IMR-90 (cell line): ENCODE results near the gene FBXO22. TPM values are rescaled to one million over a fixed set of nuclear protein-coding genes. Genes with fewer than 3 reads are reported as not detected.

Experiments used
- ATAC-seq: fragments of 200-7000 bp; cut with Tn5 transposase; 2 replicates; pipeline ENCODE4 v1.9.1; 2020; ENCODE audit warnings: low read depth, mild to moderate bottlenecking, moderate library complexity
- BruUV-seq: library from RNA; stranded (reverse); fragments of 400-500 nt; replicated peaks from 2 replicates; lab custom pipeline; 2021; lab: Mats Ljungman, UMichigan
- CTCF ChIA-PET: fragments of 300-600 bp; formaldehyde crosslinking; extraction: SDS; loops from one replicate; lab custom pipeline; 2021; ENCODE audit warnings: antibody characterized with exemption; lab: Yijun Ruan, JAX
- POLR2A ChIA-PET: fragments of 300-600 bp; sonication (Branson Sonifier 250); formaldehyde crosslinking; loops from one replicate; lab custom pipeline; 2022; ENCODE audit warnings: antibody characterized with exemption; ENCODE audit not compliant: unreplicated experiment; lab: Charles Lee
- DNase-seq: peaks from one replicate; pipeline ENCODE4 v3.0.0; 2013
- H2AFZ ChIP-seq: replicated peaks from 2 replicates; pipeline ENCODE3; 2013; ENCODE audit warnings: low read length, mild to moderate bottlenecking; ENCODE audit not compliant: poor library complexity
- H2AK5ac ChIP-seq: 2 replicates; pipeline ENCODE4 v1.6.1; 2013; ENCODE audit warnings: low read depth, low read length, inconsistent platforms
- H2AK9ac ChIP-seq: replicated peaks from 2 replicates; pipeline ENCODE3; 2013; ENCODE audit warnings: mild to moderate bottlenecking, low read depth, low read length, moderate library complexity; ENCODE audit not compliant: poor library complexity
- H2BK120ac ChIP-seq: 2 replicates; pipeline ENCODE4 v1.6.1; 2013; ENCODE audit warnings: low read depth, low read length, inconsistent platforms
- H2BK15ac ChIP-seq: 3 replicates; pipeline ENCODE4 v1.6.1; 2013; ENCODE audit warnings: low read depth, low read length, inconsistent platforms
- H2BK20ac ChIP-seq: 2 replicates; pipeline ENCODE4 v1.6.1; 2013; ENCODE audit warnings: low read depth, mild to moderate bottlenecking, inconsistent platforms, low read length, moderate library complexity
- H2BK5ac ChIP-seq: 2 replicates; pipeline ENCODE4 v1.6.1; 2013; ENCODE audit warnings: mild to moderate bottlenecking, low read depth, low read length, inconsistent platforms; ENCODE audit not compliant: poor library complexity, severe bottlenecking
- H3K14ac ChIP-seq: replicated peaks from 2 replicates; pipeline ENCODE4 v1.6.1; 2013; ENCODE audit warnings: low read depth, low read length, inconsistent platforms
- H3K18ac ChIP-seq: 2 replicates; pipeline ENCODE4 v1.6.1; 2013; ENCODE audit warnings: low read depth, low read length, control low read depth
- H3K23ac ChIP-seq: 2 replicates; pipeline ENCODE4 v1.6.1; 2013; ENCODE audit warnings: low read depth, low read length, inconsistent platforms
- H3K27ac ChIP-seq: 2 replicates; pipeline ENCODE4 v1.5.1; 2013; ENCODE audit warnings: mild to moderate bottlenecking, control low read depth, low read length; ENCODE audit not compliant: insufficient read depth
- H3K27me3 ChIP-seq: 2 replicates; pipeline ENCODE4 v1.6.1; 2013; ENCODE audit warnings: low read length; ENCODE audit not compliant: control insufficient read depth, insufficient read depth
- H3K36me3 ChIP-seq: 2 replicates; pipeline ENCODE4 v1.6.1; 2013; ENCODE audit warnings: low read length, mixed read lengths; ENCODE audit not compliant: control insufficient read depth, insufficient read depth
- H3K4ac ChIP-seq: 2 replicates; pipeline ENCODE4 v1.6.1; 2013; ENCODE audit warnings: low read depth, low read length, inconsistent platforms
- H3K4me1 ChIP-seq: 2 replicates; pipeline ENCODE4 v1.6.1; 2013; ENCODE audit warnings: low read length, mixed read lengths; ENCODE audit not compliant: control insufficient read depth, insufficient read depth
- H3K4me2 ChIP-seq: 2 replicates; pipeline ENCODE4 v1.6.1; 2013; ENCODE audit warnings: low read depth, mild to moderate bottlenecking, control low read depth, low read length, moderate library complexity
- H3K4me3 ChIP-seq: 2 replicates; pipeline ENCODE4 v1.5.1; 2013; ENCODE audit warnings: low read depth, mild to moderate bottlenecking, control low read depth, low read length, moderate library complexity; ENCODE audit not compliant: insufficient read depth
- H3K56ac ChIP-seq: 2 replicates; pipeline ENCODE4 v1.6.1; 2013; ENCODE audit warnings: low read length, inconsistent platforms; ENCODE audit not compliant: insufficient read depth; ENCODE audit errors: extremely low read depth
- H3K79me1 ChIP-seq, 2 experiments: 2 replicates each; pipeline ENCODE4 v1.6.1; 2013; ENCODE audit warnings: low read length in 2 of 2, inconsistent platforms in 1 of 2, low read depth in 1 of 2
- H3K9ac ChIP-seq: 2 replicates; pipeline ENCODE4 v1.6.1; 2013; ENCODE audit warnings: low read depth, low read length, control low read depth
- H3K9me1 ChIP-seq: 2 replicates; pipeline ENCODE4 v1.6.1; 2013; ENCODE audit warnings: low read length, inconsistent platforms; ENCODE audit not compliant: insufficient read depth
- H3K9me3 ChIP-seq: 2 replicates; pipeline ENCODE4 v1.6.1; 2013; ENCODE audit warnings: low read length; ENCODE audit not compliant: control insufficient read depth, insufficient read depth
- H4K20me1 ChIP-seq: 2 replicates; pipeline ENCODE4 v1.6.1; 2013; ENCODE audit warnings: low read length, inconsistent platforms; ENCODE audit not compliant: insufficient read depth
- H4K5ac ChIP-seq: 2 replicates; pipeline ENCODE4 v1.6.1; 2013; ENCODE audit warnings: mild to moderate bottlenecking, low read depth, low read length, control low read depth
- H4K8ac ChIP-seq, 2 experiments: 2 replicates each; pipeline ENCODE4 v1.6.1; 2013; ENCODE audit warnings: low read depth in 2 of 2, low read length in 2 of 2, control low read depth in 1 of 2, inconsistent platforms in 1 of 2
- H4K91ac ChIP-seq: 2 replicates; pipeline ENCODE4 v1.6.1; 2013; ENCODE audit warnings: low read depth, low read length, inconsistent platforms; ENCODE audit not compliant: insufficient read depth
- BHLHE40 ChIP-seq: fragments of 150-350 bp; IDR thresholded peaks from 2 replicates; pipeline ENCODE4 v1.6.1; 2016; ENCODE audit warnings: mild to moderate bottlenecking, low read depth, low read length
- CEBPB ChIP-seq: IDR thresholded peaks from 2 replicates; pipeline ENCODE4 v1.6.1; 2012; ENCODE audit warnings: low read depth, low read length, improper control_type of control experiment
- CHD1 ChIP-seq: IDR thresholded peaks from 2 replicates; pipeline ENCODE4 v1.6.1; 2012; ENCODE audit warnings: low read depth, low read length, improper control_type of control experiment
- CTCF ChIP-seq: conservative IDR thresholded peaks from 2 replicates; pipeline ENCODE4 v1.5.1; 2012; ENCODE audit warnings: mild to moderate bottlenecking, low read depth, low read length, improper control_type of control experiment
- FOS ChIP-seq: fragments of 150-350 bp; IDR thresholded peaks from 2 replicates; pipeline ENCODE4 v1.6.1; 2016; ENCODE audit warnings: low read depth, low read length
- MAFK ChIP-seq: IDR thresholded peaks from 2 replicates; pipeline ENCODE4 v1.6.1; 2012; ENCODE audit warnings: low read depth, low read length, improper control_type of control experiment
- MAZ ChIP-seq: IDR thresholded peaks from 2 replicates; pipeline ENCODE4 v1.6.1; 2012; ENCODE audit warnings: low read depth, mild to moderate bottlenecking, low read length, improper control_type of control experiment, moderate library complexity, borderline replicate concordance
- MXI1 ChIP-seq: IDR thresholded peaks from 2 replicates; pipeline ENCODE4 v1.6.1; 2012; ENCODE audit warnings: low read depth, mild to moderate bottlenecking, low read length, moderate library complexity, borderline replicate concordance
- NFE2L2 ChIP-seq: fragments of 150-350 bp; IDR thresholded peaks from 2 replicates; pipeline ENCODE4 v1.6.1; 2016; ENCODE audit warnings: low read depth, mild to moderate bottlenecking, low read length
- POLR2A ChIP-seq: IDR thresholded peaks from 2 replicates; pipeline ENCODE4 v1.6.1; 2012; ENCODE audit warnings: mild to moderate bottlenecking, low read depth, low read length
- RAD21 ChIP-seq: IDR thresholded peaks from 2 replicates; pipeline ENCODE4 v1.6.1; 2012; ENCODE audit warnings: low read length, improper control_type of control experiment
- RCOR1 ChIP-seq: IDR thresholded peaks from 2 replicates; pipeline ENCODE4 v1.6.1; 2012; ENCODE audit warnings: mild to moderate bottlenecking, low read length, improper control_type of control experiment; ENCODE audit not compliant: insufficient replicate concordance
- RFX5 ChIP-seq: IDR thresholded peaks from 2 replicates; pipeline ENCODE4 v1.8.0; 2012; ENCODE audit warnings: low read depth, mild to moderate bottlenecking, low read length, moderate library complexity
- SMC3 ChIP-seq: fragments of 150-350 bp; IDR thresholded peaks from 2 replicates; pipeline ENCODE4 v1.6.1; 2016; ENCODE audit warnings: low read depth, mild to moderate bottlenecking, antibody characterized with exemption, low read length, moderate library complexity
- USF2 ChIP-seq: fragments of 150-350 bp; IDR thresholded peaks from 2 replicates; pipeline ENCODE4 v1.6.1; 2017; ENCODE audit warnings: mild to moderate bottlenecking, antibody characterized with exemption, low read length, low read depth
- WGBS, 2 experiments: methylation state at CpG; one replicate each; pipeline versions ENCODE4 v1.1.5 to v1.1.7; 2013; ENCODE audit warnings: missing lambda C conversion rate in 2 of 2; ENCODE audit not compliant: insufficient read length in 1 of 2; ENCODE audit errors: extremely low coverage in 2 of 2; 5-methylcytosine and 5-hydroxymethylcytosine counted together
- dilution Hi-C: fragments of 300-500 bp; cut with HindIII; formaldehyde crosslinking; loops from one replicate; pipeline ENCODE4 v1.14.3; 2018; ENCODE audit warnings: low sequenced_read_pairs; ENCODE audit not compliant: unreplicated experiment
- in situ Hi-C: fragments of 300-500 bp; cut with MboI; formaldehyde crosslinking; loops from 3 replicates; pipeline ENCODE4 v1.14.3; 2019; ENCODE audit warnings: low sequenced_read_pairs, inconsistent platforms, mixed read lengths
- intact Hi-C: fragments of 100-400 bp; cut with micrococcal nuclease; formaldehyde crosslinking; loops from 2 replicates; pipeline ENCODE4 v1.10.0; 2022
- polyA plus RNA-seq, 3 experiments: library from polyadenylated mRNA; depleted of rRNA; stranded (reverse); fragments of >200 nt; gene quantifications; 2 replicates each; pipeline ENCODE4 v1.2.3, GENCODE V29; 2012; ENCODE audit warnings: low replicate concordance in 1 of 3
- total RNA-seq: library from RNA; depleted of rRNA; stranded (reverse); fragments of >200 nt; gene quantifications from 2 replicates; pipeline ENCODE4 v1.2.3, GENCODE V29; 2012
- TF ChIP-seq, protein P1 (sequence below): fragments of 150-350 bp; IDR thresholded peaks from 2 replicates; pipeline ENCODE4 v1.6.1; 2016; ENCODE audit warnings: low read depth, mild to moderate bottlenecking, low read length, moderate library complexity, borderline replicate concordance

FBXO22 gene
- total and polyA plus RNA-seq, 2 of the 4 experiments (the other 2 are of a cell fraction), result 22.4 to 45.2 TPM

- Histone ChIP-seq H4K91ac (no peak overlapping the region), H3K27me3 (no peaks in the 10 kb centered on the region), H3K79me1 (peaks cover 33 to 72% of the 10 kb centered on the region in 2 experiments), H2AK9ac (no peak overlapping the region), H2BK120ac (no peak overlapping the region), H3K9me1 (peaks cover 3% of the 10 kb centered on the region; the same call in 1 of the 2 replicates), H3K4ac (no peak overlapping the region), H3K4me3 (no peak overlapping the region), H2BK5ac (no peak overlapping the region), H3K14ac (no peak overlapping the region), H4K20me1 (peaks cover 20% of the 10 kb centered on the region), H3K4me2 (no peak overlapping the region), H3K36me3 (peaks cover 14% of the 10 kb centered on the region), H2BK20ac (no peak overlapping the region), H3K18ac (no peak overlapping the region), H3K9me3 (no peaks in the 10 kb centered on the region), H2AK5ac (no peak overlapping the region), H4K8ac (no peak overlapping the region), H2BK15ac (no peak overlapping the region), H3K4me1 (peaks cover 9% of the 10 kb centered on the region), H3K23ac (no peak overlapping the region), H3K9ac (no peak overlapping the region), H4K5ac (no peak overlapping the region), H3K27ac (no peak overlapping the region), H3K56ac (no peak overlapping the region), H2AFZ (no peak overlapping the region)
- TF ChIP-seq POLR2A, result no peak
- TF ChIP-seq MAFK, result no peak
- TF ChIP-seq, protein P1, sequence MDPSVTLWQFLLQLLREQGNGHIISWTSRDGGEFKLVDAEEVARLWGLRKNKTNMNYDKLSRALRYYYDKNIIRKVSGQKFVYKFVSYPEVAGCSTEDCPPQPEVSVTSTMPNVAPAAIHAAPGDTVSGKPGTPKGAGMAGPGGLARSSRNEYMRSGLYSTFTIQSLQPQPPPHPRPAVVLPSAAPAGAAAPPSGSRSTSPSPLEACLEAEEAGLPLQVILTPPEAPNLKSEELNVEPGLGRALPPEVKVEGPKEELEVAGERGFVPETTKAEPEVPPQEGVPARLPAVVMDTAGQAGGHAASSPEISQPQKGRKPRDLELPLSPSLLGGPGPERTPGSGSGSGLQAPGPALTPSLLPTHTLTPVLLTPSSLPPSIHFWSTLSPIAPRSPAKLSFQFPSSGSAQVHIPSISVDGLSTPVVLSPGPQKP, result no peak
- TF ChIP-seq CEBPB, result no peak
- TF ChIP-seq CHD1, result no peak
- no peak for TF ChIP-seq BHLHE40
- no peak for TF ChIP-seq USF2
- TF ChIP-seq SMC3, result no peak
- no peak for TF ChIP-seq MXI1
- no peak for TF ChIP-seq CTCF
- no peak for TF ChIP-seq MAZ
- no peak for TF ChIP-seq RCOR1
- no peak for TF ChIP-seq NFE2L2
- TF ChIP-seq RAD21, result no peak
- TF ChIP-seq RFX5, result no peak
- TF ChIP-seq FOS, result no peak
- BruUV-seq, result no TSS peak
- ATAC-seq, result no peak
- in situ Hi-C loops (no loop called here), dilution Hi-C loops (no loop called here), intact Hi-C loops (no loop called here)
- WGBS, 2 experiments, result no CpG with 5 or more reads among the region's 1 CpG
- ChIA-PET CTCF (no interaction called here), POLR2A (no interaction called here)
- DNase-seq, result no peak
These were observed 40.9 kb upstream of the FBXO22 start for GRCh38 chr15:75862796-75863195.
